OCI-LY1 (cell line): Measurements from ENCODE around the gene MYO18B.

Experiments used
- EZH2 ChIP-seq: fragments of 200-600 bp; sonication (generic), shearing (Covaris generic); IDR thresholded peaks from 2 replicates; pipeline ENCODE4 v1.8.0; 2017; ENCODE audit warnings: borderline replicate concordance, mixed run types, mild to moderate bottlenecking, antibody characterized with exemption, low read length, moderate library complexity, mixed read lengths
- TF ChIP-seq, protein P1 (sequence below): fragments of 200-600 bp; sonication (generic), shearing (Covaris generic); IDR thresholded peaks from 2 replicates; pipeline ENCODE4 v1.5.1; 2017; ENCODE audit warnings: mild to moderate bottlenecking, antibody characterized with exemption, low read length, moderate library complexity, mixed read lengths

- TF ChIP-seq, protein P1, sequence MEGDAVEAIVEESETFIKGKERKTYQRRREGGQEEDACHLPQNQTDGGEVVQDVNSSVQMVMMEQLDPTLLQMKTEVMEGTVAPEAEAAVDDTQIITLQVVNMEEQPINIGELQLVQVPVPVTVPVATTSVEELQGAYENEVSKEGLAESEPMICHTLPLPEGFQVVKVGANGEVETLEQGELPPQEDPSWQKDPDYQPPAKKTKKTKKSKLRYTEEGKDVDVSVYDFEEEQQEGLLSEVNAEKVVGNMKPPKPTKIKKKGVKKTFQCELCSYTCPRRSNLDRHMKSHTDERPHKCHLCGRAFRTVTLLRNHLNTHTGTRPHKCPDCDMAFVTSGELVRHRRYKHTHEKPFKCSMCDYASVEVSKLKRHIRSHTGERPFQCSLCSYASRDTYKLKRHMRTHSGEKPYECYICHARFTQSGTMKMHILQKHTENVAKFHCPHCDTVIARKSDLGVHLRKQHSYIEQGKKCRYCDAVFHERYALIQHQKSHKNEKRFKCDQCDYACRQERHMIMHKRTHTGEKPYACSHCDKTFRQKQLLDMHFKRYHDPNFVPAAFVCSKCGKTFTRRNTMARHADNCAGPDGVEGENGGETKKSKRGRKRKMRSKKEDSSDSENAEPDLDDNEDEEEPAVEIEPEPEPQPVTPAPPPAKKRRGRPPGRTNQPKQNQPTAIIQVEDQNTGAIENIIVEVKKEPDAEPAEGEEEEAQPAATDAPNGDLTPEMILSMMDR: no peak
- TF ChIP-seq EZH2: no peak
These were observed 17.8 kb downstream of the MYO18B start for GRCh38 chr22:25759825-25760231.
